SJCRH30 (cell line): ENCODE data around the gene PRCD. TPM values are rescaled to one million over a fixed set of nuclear protein-coding genes. Genes with fewer than 3 reads are reported as not detected.

ENCODE experiments used
- DNase-seq, 2 experiments: peaks; one replicate each; pipeline ENCODE4 v3.0.0-alpha.2; 2015 to 2020
- H3K27ac ChIP-seq: fragments of 250-450 bp; sonication (Bioruptor Pico); 2 replicates; pipeline ENCODE4 v1.5.1; 2020; ENCODE audit warnings: mild to moderate bottlenecking, moderate library complexity
- H3K27me3 ChIP-seq: fragments of 250-450 bp; sonication (Bioruptor Pico); 2 replicates; pipeline ENCODE4 v1.5.1; 2020; ENCODE audit warnings: mild to moderate bottlenecking, moderate library complexity
- H3K36me3 ChIP-seq: fragments of 250-450 bp; sonication (Bioruptor Pico); 2 replicates; pipeline ENCODE4 v1.5.1; 2020; ENCODE audit warnings: mild to moderate bottlenecking, moderate library complexity
- H3K4me1 ChIP-seq: fragments of 250-450 bp; sonication (Bioruptor Pico); 2 replicates; pipeline ENCODE4 v1.5.1; 2020; ENCODE audit warnings: mild to moderate bottlenecking, moderate library complexity
- H3K4me3 ChIP-seq: fragments of 250-450 bp; sonication (Bioruptor Pico); 2 replicates; pipeline ENCODE4 v1.5.1; 2020; ENCODE audit warnings: mild to moderate bottlenecking, moderate library complexity
- H3K9me3 ChIP-seq: fragments of 250-450 bp; sonication (Bioruptor Pico); replicated peaks from 2 replicates; pipeline ENCODE4 v1.5.1; 2020; ENCODE audit warnings: mild to moderate bottlenecking, moderate library complexity
- total RNA-seq: library from RNA; depleted of rRNA; stranded (reverse); fragments of >200 nt; shearing (Covaris generic); gene quantifications from 2 replicates; pipeline ENCODE4 v1.2.3, GENCODE V29; 2014

Gene PRCD
- total RNA-seq, 1 experiment from 2014 or later: 2.1 TPM

- H3K4me1 ChIP-seq: peaks cover 7% of the 10 kb centered on the region
- DNase-seq: no peak
- no peaks in the 10 kb centered on the region for H3K9me3 ChIP-seq
- no peak overlapping the region for H3K27ac ChIP-seq
- H3K27me3 ChIP-seq: no peaks in the 10 kb centered on the region
- no peak overlapping the region for H3K4me3 ChIP-seq
- H3K36me3 ChIP-seq: peaks cover 10% of the 10 kb centered on the region
Observed at GRCh38 chr17:76570877-76571471, 31.1 kb downstream of the PRCD start.

- no peak for DNase-seq
- no peaks in the 10 kb centered on the region for H3K9me3 ChIP-seq
- H3K4me3 ChIP-seq: no peak overlapping the region
- no peaks in the 10 kb centered on the region for H3K36me3 ChIP-seq
- no peaks in the 10 kb centered on the region for H3K27me3 ChIP-seq
- H3K27ac ChIP-seq: no peak overlapping the region
- peaks cover 7% of the 10 kb centered on the region for H3K4me1 ChIP-seq
Observed at GRCh38 chr17:76572201-76572910, 32.5 kb downstream of the PRCD start.

GRCh38 chr17:76573096-76573495, 33.3 kb downstream of the PRCD start:
- Histone ChIP-seq H3K27me3 (no peaks in the 10 kb centered on the region), H3K4me1 (peaks cover 7% of the 10 kb centered on the region), H3K9me3 (no peaks in the 10 kb centered on the region), H3K36me3 (no peaks in the 10 kb centered on the region), H3K27ac (no peak overlapping the region), H3K4me3 (no peak overlapping the region)
- DNase-seq: no peak

- H3K27ac ChIP-seq: no peak overlapping the region
- 0 out of 2 replicates have a peak, but pooled peaks cover 2% of the 10 kb centered on the region for H3K9me3 ChIP-seq
- H3K4me1 ChIP-seq: peaks cover 7% of the 10 kb centered on the region
- no peak for DNase-seq
- H3K4me3 ChIP-seq: no peak overlapping the region
- no peaks in the 10 kb centered on the region for H3K27me3 ChIP-seq
- H3K36me3 ChIP-seq: no peaks in the 10 kb centered on the region
Observed at GRCh38 chr17:76574166-76574565, 34.3 kb downstream of the PRCD start.

GRCh38 chr17:76575570-76575969, 35.7 kb downstream of the PRCD start:
- peaks cover under 1% of the 10 kb centered on the region for H3K4me1 ChIP-seq
- peak in 1 of 2 experiments; percentile 53 for DNase-seq
- 0 out of 2 replicates have a peak, but pooled peaks cover 2% of the 10 kb centered on the region for H3K9me3 ChIP-seq
- no peaks in the 10 kb centered on the region for H3K27me3 ChIP-seq
- H3K4me3 ChIP-seq: no peak overlapping the region
- no peaks in the 10 kb centered on the region for H3K36me3 ChIP-seq
- no peak overlapping the region for H3K27ac ChIP-seq

GRCh38 chr17:76576189-76576588, 36.3 kb downstream of the PRCD start:
- DNase-seq: no peak
- Histone ChIP-seq H3K36me3 (no peaks in the 10 kb centered on the region), H3K4me1 (peaks cover 7% of the 10 kb centered on the region), H3K27ac (no peak overlapping the region), H3K27me3 (no peaks in the 10 kb centered on the region), H3K4me3 (no peak overlapping the region), H3K9me3 (0 out of 2 replicates have a peak, but pooled peaks cover 2% of the 10 kb centered on the region)

- H3K36me3 ChIP-seq: no peaks in the 10 kb centered on the region
- H3K4me3 ChIP-seq: no peak overlapping the region
- no peak for DNase-seq
- H3K9me3 ChIP-seq: 0 out of 2 replicates have a peak, but pooled peaks cover 2% of the 10 kb centered on the region
- peaks cover 13% of the 10 kb centered on the region for H3K4me1 ChIP-seq
- H3K27me3 ChIP-seq: no peaks in the 10 kb centered on the region
- H3K27ac ChIP-seq: no peak overlapping the region
Observed at GRCh38 chr17:76577876-76578275, 38.0 kb downstream of the PRCD start.

GRCh38 chr17:76578376-76578775, 38.5 kb downstream of the PRCD start:
- Histone ChIP-seq H3K9me3 (0 out of 2 replicates have a peak, but pooled peaks cover 2% of the 10 kb centered on the region), H3K4me3 (no peak overlapping the region), H3K4me1 (peaks cover 13% of the 10 kb centered on the region), H3K27me3 (no peaks in the 10 kb centered on the region), H3K36me3 (no peaks in the 10 kb centered on the region), H3K27ac (no peak overlapping the region)
- DNase-seq: no peak

- Histone ChIP-seq H3K27ac (no peak overlapping the region), H3K9me3 (0 out of 2 replicates have a peak, but pooled peaks cover 2% of the 10 kb centered on the region), H3K4me3 (no peak overlapping the region), H3K4me1 (peaks cover 13% of the 10 kb centered on the region), H3K36me3 (no peaks in the 10 kb centered on the region), H3K27me3 (no peaks in the 10 kb centered on the region)
- DNase-seq: no peak
Observed at GRCh38 chr17:76579281-76579680, 39.4 kb downstream of the PRCD start.

GRCh38 chr17:76581515-76581914, 41.7 kb downstream of the PRCD start:
- Histone ChIP-seq H3K4me3 (no peak overlapping the region), H3K27ac (0 out of 2 replicates have a peak overlapping the region, but pooled peaks have one; percentile 10), H3K9me3 (0 out of 2 replicates have a peak, but pooled peaks cover 2% of the 10 kb centered on the region), H3K4me1 (peaks cover 13% of the 10 kb centered on the region), H3K36me3 (no peaks in the 10 kb centered on the region), H3K27me3 (no peaks in the 10 kb centered on the region)
- no peak for DNase-seq

- Histone ChIP-seq H3K36me3 (no peaks in the 10 kb centered on the region), H3K27ac (no peak overlapping the region), H3K4me3 (no peak overlapping the region), H3K9me3 (0 out of 2 replicates have a peak, but pooled peaks cover 2% of the 10 kb centered on the region), H3K27me3 (no peaks in the 10 kb centered on the region), H3K4me1 (peaks cover 21% of the 10 kb centered on the region)
- no peak for DNase-seq
Observed at GRCh38 chr17:76582660-76583059, 42.8 kb downstream of the PRCD start.

- Histone ChIP-seq H3K36me3 (no peaks in the 10 kb centered on the region), H3K9me3 (no peaks in the 10 kb centered on the region; the same call in 1 of the 2 replicates), H3K4me1 (peaks cover 21% of the 10 kb centered on the region), H3K27ac (no peak overlapping the region), H3K4me3 (no peak overlapping the region), H3K27me3 (no peaks in the 10 kb centered on the region)
- no peak for DNase-seq
Observed at GRCh38 chr17:76584427-76585032, 44.7 kb downstream of the PRCD start.

- no peaks in the 10 kb centered on the region for H3K36me3 ChIP-seq
- H3K27me3 ChIP-seq: no peaks in the 10 kb centered on the region
- H3K4me3 ChIP-seq: no peak overlapping the region
- peaks cover 21% of the 10 kb centered on the region for H3K4me1 ChIP-seq
- no peak overlapping the region for H3K27ac ChIP-seq
- no peaks in the 10 kb centered on the region; the same call in 1 of the 2 replicates for H3K9me3 ChIP-seq
- no peak for DNase-seq
Observed at GRCh38 chr17:76585033-76585648, 45.3 kb downstream of the PRCD start.

- H3K27ac ChIP-seq: no peak within 1 kb of the TSS
- DNase-seq: peak; percentile 47 to 56
- H3K4me3 ChIP-seq: peak within 1 kb of the TSS; percentile 36
- no peaks in the 10 kb centered on the region for H3K27me3 ChIP-seq
- H3K9me3 ChIP-seq: no peaks in the 10 kb centered on the region; the same call in 1 of the 2 replicates
- no peaks in the 10 kb centered on the region for H3K36me3 ChIP-seq
- H3K4me1 ChIP-seq: peaks cover 17% of the 10 kb centered on the region
Observed at GRCh38 chr17:76585649-76586593, 46.1 kb downstream of the PRCD start, which contains the start of gene ST6GALNAC2. TSS of gene ST6GALNAC2 (minus strand) at chr17:76585860. CDS start at chr17:76585808, 52 bp downstream.
